ENCODE measurements around the gene GRHL1. TPM values are rescaled to one million over a fixed set of nuclear protein-coding genes. Genes with fewer than 3 reads are reported as not detected.
"Not testable (repeated sequence)": the region's sequence is repeated elsewhere in the genome, so short reads cannot be mapped to it uniquely, and the experiment has no call there.

The GRHL1 gene
- total and polyA plus RNA-seq, 4 donors: 3.6 to 13.7 (median 6.1) TPM

GRCh38 chr2:10030311-10030736 is 78.8 kb downstream of the GRHL1 start:
- no peak overlapping the region for H3K9ac ChIP-seq (ENCODE audit: low read depth in 1 of 2, low read length in 2 of 2)
- no peaks in the 10 kb centered on the region for H3K36me3 ChIP-seq (ENCODE audit: control insufficient read depth in 4 of 4, insufficient read depth in 3 of 4, low read depth in 1 of 4, low read length in 3 of 4)
- H3K4me1 ChIP-seq (ENCODE audit: control insufficient read depth in 4 of 4, insufficient read depth in 4 of 4, low read length in 3 of 4): peaks cover 2 to 7% (median 4%) of the 10 kb centered on the region in 4 donors
- TF ChIP-seq JUND (IDR thresholded peaks at IDR 0.05) (no peak), RXRA (IDR thresholded peaks at IDR 0.05) (no peak), TAF1 (conservative IDR thresholded peaks at IDR 0.05) (no peak), GABPA (IDR thresholded peaks at IDR 0.05 in 1 of 2, conservative IDR thresholded peaks at IDR 0.05 in 1 of 2) (no peak), NR2F2 (IDR thresholded peaks at IDR 0.05) (no peak), EGR1 (IDR thresholded peaks at IDR 0.05; ENCODE audit: low read depth in 2 of 2) (no peak)
- H3K4me3 ChIP-seq (ENCODE audit: low read depth in 1 of 3, low read length in 3 of 3): no peak overlapping the region
- no peak for DNase-seq (ENCODE audit: low spot score)
- H3K27me3 ChIP-seq (ENCODE audit: control insufficient read depth in 4 of 4, insufficient read depth in 4 of 4, low read length in 3 of 4): no peaks in the 10 kb centered on the region
- H3K27ac ChIP-seq (ENCODE audit: low read depth in 1 of 2, low read length in 2 of 2): no peak overlapping the region
- no peaks in the 10 kb centered on the region for H3K9me3 ChIP-seq (ENCODE audit: control insufficient read depth in 4 of 4, low read length in 3 of 4)
- WGBS: 81% methylated on average over 9 of the region's 9 CpGs

DNA sequence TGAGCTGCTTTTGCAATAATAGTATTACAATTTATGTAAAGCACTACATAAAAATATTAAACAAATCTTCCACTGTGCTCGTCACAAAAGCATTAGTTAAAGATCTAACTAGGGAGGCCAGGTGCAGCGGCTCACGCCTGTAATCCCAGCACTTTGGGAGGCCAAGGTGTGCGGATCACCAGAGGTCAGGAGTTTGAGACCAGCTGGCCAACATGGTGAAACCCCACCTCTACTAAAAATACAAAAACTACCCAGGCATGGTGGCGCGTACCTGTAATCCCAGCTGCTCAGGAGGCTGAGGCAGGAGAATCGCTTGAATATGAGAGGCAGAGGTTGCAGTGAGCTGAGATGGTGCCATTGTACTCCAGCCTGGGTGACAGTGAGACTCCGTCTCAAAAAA is 79.3 kb downstream of the GRHL1 start:
- 95% methylated on average over 8 of the region's 8 CpGs for WGBS
- H3K36me3 ChIP-seq (ENCODE audit: control insufficient read depth in 4 of 4, insufficient read depth in 3 of 4, low read depth in 1 of 4, low read length in 3 of 4); DNase-seq (ENCODE audit: low spot score); H3K9ac ChIP-seq (ENCODE audit: low read depth in 1 of 2, low read length in 2 of 2); H3K27me3 ChIP-seq (ENCODE audit: control insufficient read depth in 4 of 4, insufficient read depth in 4 of 4, low read length in 3 of 4); H3K4me3 ChIP-seq (ENCODE audit: low read depth in 1 of 3, low read length in 3 of 3); H3K27ac ChIP-seq (ENCODE audit: low read depth in 1 of 2, low read length in 2 of 2); H3K9me3 ChIP-seq (ENCODE audit: control insufficient read depth in 4 of 4, low read length in 3 of 4): not testable (repeated sequence)
- peaks cover 4 to 12% (median 9%) of the 10 kb centered on the region in 4 donors for H3K4me1 ChIP-seq (ENCODE audit: control insufficient read depth in 4 of 4, insufficient read depth in 4 of 4, low read length in 3 of 4)

DNA sequence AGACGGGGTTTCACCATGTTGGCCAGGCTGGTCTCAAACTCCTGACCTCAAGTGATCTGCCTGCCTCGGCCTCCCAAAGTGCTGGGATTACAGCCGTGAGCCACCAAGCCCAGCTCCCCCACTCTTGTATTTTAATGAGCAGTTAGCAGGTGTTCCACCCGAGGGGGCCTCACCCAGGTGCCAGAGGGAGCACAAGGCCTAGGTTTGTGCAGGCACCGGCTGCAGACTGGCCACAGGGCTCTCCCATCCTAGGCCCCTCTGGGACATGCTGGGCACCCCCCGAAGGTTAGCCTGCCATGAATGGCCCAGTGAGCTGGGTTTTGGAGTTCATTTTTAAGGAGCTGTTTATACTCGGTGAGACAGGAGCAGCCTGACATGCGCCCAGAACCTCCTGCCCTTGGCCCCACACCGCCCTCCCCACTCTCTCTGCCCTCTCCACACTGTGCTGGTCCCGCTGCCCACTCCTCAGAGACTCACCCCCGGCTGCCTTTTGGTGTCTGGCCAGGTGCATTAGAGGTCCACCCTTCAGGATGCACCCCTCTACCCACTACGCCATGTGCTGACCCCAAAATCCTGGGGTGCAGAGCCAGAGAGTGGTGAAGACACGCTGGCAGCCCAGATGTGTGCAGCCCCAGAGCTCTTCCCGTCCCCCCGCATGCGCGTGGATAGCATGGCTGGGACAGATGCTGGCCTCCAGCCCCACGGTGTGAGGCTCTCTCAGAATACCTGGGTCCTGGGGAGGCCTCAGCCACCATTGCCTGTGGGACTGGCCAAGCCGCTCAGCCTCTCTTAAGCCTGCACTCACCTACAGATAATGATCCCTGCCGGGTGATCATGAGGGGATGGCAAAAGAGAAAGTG is 80.6 kb downstream of the GRHL1 start:
- no peak overlapping the region for H3K27ac ChIP-seq (ENCODE audit: low read depth in 1 of 2, low read length in 2 of 2)
- H3K4me1 ChIP-seq (ENCODE audit: control insufficient read depth in 4 of 4, insufficient read depth in 4 of 4, low read length in 3 of 4): peaks cover 5 to 25% (median 19%) of the 10 kb centered on the region in 4 donors
- H3K4me3 ChIP-seq (ENCODE audit: low read depth in 1 of 3, low read length in 3 of 3): no peak overlapping the region
- H3K9ac ChIP-seq (ENCODE audit: low read depth in 1 of 2, low read length in 2 of 2): no peak overlapping the region
- no peaks in the 10 kb centered on the region for H3K36me3 ChIP-seq (ENCODE audit: control insufficient read depth in 4 of 4, insufficient read depth in 3 of 4, low read depth in 1 of 4, low read length in 3 of 4)
- no peaks in the 10 kb centered on the region for H3K9me3 ChIP-seq (ENCODE audit: control insufficient read depth in 4 of 4, low read length in 3 of 4)
- 95% methylated on average over 20 of the region's 20 CpGs for WGBS
- no peaks in the 10 kb centered on the region for H3K27me3 ChIP-seq (ENCODE audit: control insufficient read depth in 4 of 4, insufficient read depth in 4 of 4, low read length in 3 of 4)
- no peak for DNase-seq (ENCODE audit: low spot score)
- TF ChIP-seq HNF4G (IDR thresholded peaks at IDR 0.05) (no peak), REST (IDR thresholded peaks at IDR 0.05) (no peak), JUND (IDR thresholded peaks at IDR 0.05) (no peak), FOXA2 (IDR thresholded peaks at IDR 0.05) (no peak), GABPA (IDR thresholded peaks at IDR 0.05 in 1 of 2, conservative IDR thresholded peaks at IDR 0.05 in 1 of 2) (no peak), HNF4A (conservative IDR thresholded peaks at IDR 0.05) (no peak), NR2F2 (IDR thresholded peaks at IDR 0.05) (no peak), SP1 (IDR thresholded peaks at IDR 0.05) (no peak), EGR1 (IDR thresholded peaks at IDR 0.05; ENCODE audit: low read depth in 2 of 2) (no peak), MAX (IDR thresholded peaks at IDR 0.05) (no peak), FOXA1 (IDR thresholded peaks at IDR 0.05) (no peak), TAF1 (conservative IDR thresholded peaks at IDR 0.05) (no peak), YY1 (IDR thresholded peaks at IDR 0.05) (no peak), ATF3 (IDR thresholded peaks at IDR 0.05) (no peak), RXRA (IDR thresholded peaks at IDR 0.05) (no peak), RAD21 (IDR thresholded peaks at IDR 0.05) (no peak)
- TF ChIP-seq, protein P1, sequence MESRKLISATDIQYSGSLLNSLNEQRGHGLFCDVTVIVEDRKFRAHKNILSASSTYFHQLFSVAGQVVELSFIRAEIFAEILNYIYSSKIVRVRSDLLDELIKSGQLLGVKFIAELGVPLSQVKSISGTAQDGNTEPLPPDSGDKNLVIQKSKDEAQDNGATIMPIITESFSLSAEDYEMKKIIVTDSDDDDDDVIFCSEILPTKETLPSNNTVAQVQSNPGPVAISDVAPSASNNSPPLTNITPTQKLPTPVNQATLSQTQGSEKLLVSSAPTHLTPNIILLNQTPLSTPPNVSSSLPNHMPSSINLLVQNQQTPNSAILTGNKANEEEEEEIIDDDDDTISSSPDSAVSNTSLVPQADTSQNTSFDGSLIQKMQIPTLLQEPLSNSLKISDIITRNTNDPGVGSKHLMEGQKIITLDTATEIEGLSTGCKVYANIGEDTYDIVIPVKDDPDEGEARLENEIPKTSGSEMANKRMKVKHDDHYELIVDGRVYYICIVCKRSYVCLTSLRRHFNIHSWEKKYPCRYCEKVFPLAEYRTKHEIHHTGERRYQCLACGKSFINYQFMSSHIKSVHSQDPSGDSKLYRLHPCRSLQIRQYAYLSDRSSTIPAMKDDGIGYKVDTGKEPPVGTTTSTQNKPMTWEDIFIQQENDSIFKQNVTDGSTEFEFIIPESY (IDR thresholded peaks at IDR 0.05): no peak
- TF ChIP-seq, protein P2, sequence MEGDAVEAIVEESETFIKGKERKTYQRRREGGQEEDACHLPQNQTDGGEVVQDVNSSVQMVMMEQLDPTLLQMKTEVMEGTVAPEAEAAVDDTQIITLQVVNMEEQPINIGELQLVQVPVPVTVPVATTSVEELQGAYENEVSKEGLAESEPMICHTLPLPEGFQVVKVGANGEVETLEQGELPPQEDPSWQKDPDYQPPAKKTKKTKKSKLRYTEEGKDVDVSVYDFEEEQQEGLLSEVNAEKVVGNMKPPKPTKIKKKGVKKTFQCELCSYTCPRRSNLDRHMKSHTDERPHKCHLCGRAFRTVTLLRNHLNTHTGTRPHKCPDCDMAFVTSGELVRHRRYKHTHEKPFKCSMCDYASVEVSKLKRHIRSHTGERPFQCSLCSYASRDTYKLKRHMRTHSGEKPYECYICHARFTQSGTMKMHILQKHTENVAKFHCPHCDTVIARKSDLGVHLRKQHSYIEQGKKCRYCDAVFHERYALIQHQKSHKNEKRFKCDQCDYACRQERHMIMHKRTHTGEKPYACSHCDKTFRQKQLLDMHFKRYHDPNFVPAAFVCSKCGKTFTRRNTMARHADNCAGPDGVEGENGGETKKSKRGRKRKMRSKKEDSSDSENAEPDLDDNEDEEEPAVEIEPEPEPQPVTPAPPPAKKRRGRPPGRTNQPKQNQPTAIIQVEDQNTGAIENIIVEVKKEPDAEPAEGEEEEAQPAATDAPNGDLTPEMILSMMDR (IDR thresholded peaks at IDR 0.05; ENCODE audit: low read depth, low read length, missing input control): no peak

Data from liver (tissue), 9 donors.